Measurements from ENCODE around the gene WDFY2. TPM values are rescaled to one million over a fixed set of nuclear protein-coding genes. Genes with fewer than 3 reads are reported as not detected.
"Not testable (repeated sequence)": the region's sequence is repeated elsewhere in the genome, so short reads cannot be mapped to it uniquely, and the experiment has no call there.

The WDFY2 gene
- total RNA-seq, 4 donors from 2014 or later: 5.2 to 11.5 (median 8.5) TPM

GRCh38 chr13:51644654-51645053 lies 60.4 kb downstream of the WDFY2 start:
- ATAC-seq: peak; percentile 47
- Histone ChIP-seq H3K4me1 (peaks cover 7 to 36% (median 15%) of the 10 kb centered on the region in 3 donors), H3K36me3 (no peaks in the 10 kb centered on the region), H3K9me3 (no peaks in the 10 kb centered on the region), H3K4me3 (no peak overlapping the region), H3K27ac (no peak overlapping the region), H3K27me3 (no peaks in the 10 kb centered on the region)
- no peak for TF ChIP-seq EP300 (IDR thresholded peaks at IDR 0.05)
- TF ChIP-seq CTCF (IDR thresholded peaks at IDR 0.05): no peak
- no peak for TF ChIP-seq POLR2A (IDR thresholded peaks at IDR 0.05)
- TF ChIP-seq POLR2AphosphoS5 (IDR thresholded peaks at IDR 0.05): no peak
- WGBS, 2 donors (ENCODE audit: low coverage in 1 of 2): 50% methylated on average over 1 of the region's 1 CpG; no CpG with 5 or more reads in 1 of the 2 donors

- Histone ChIP-seq H3K9me3 (no peaks in the 10 kb centered on the region), H3K4me3 (no peak overlapping the region), H3K27me3 (no peaks in the 10 kb centered on the region), H3K27ac (peak overlapping the region in 1 of 4 donors; percentile 35), H3K4me1 (peaks cover 7 to 36% (median 15%) of the 10 kb centered on the region in 3 donors), H3K36me3 (no peaks in the 10 kb centered on the region)
- peak; percentile 78 for ATAC-seq
- WGBS, 2 donors (ENCODE audit: low coverage in 1 of 2): 8 to 47% methylated on average over 4 of the region's 4 CpGs
- peak; percentile 37 for TF ChIP-seq POLR2AphosphoS5 (IDR thresholded peaks at IDR 0.05)
- TF ChIP-seq CTCF (IDR thresholded peaks at IDR 0.05): no peak
These were observed 60.9 kb downstream of the WDFY2 start for GRCh38 chr13:51645154-51645650.

- Histone ChIP-seq H3K27me3 (no peaks in the 10 kb centered on the region), H3K36me3 (no peaks in the 10 kb centered on the region), H3K9me3 (no peaks in the 10 kb centered on the region), H3K27ac (peak overlapping the region in 1 of 4 donors; percentile 35), H3K4me1 (peaks cover 7 to 36% (median 15%) of the 10 kb centered on the region in 3 donors), H3K4me3 (no peak overlapping the region)
- ATAC-seq: no peak
- TF ChIP-seq POLR2AphosphoS5 (IDR thresholded peaks at IDR 0.05) (no peak), POLR2A (IDR thresholded peaks at IDR 0.05) (no peak), CTCF (IDR thresholded peaks at IDR 0.05) (no peak), EP300 (IDR thresholded peaks at IDR 0.05) (no peak)
- WGBS, 2 donors (ENCODE audit: low coverage in 1 of 2): 67 to 92% methylated on average over 7 to 10 of the region's 10 CpGs
These were observed 61.8 kb downstream of the WDFY2 start for GRCh38 chr13:51645761-51646670.

GRCh38 chr13:51647067-51647466 lies 62.8 kb downstream of the WDFY2 start:
- TF ChIP-seq EP300 (IDR thresholded peaks at IDR 0.05) (no peak), POLR2A (IDR thresholded peaks at IDR 0.05) (no peak), CTCF (IDR thresholded peaks at IDR 0.05) (no peak), POLR2AphosphoS5 (IDR thresholded peaks at IDR 0.05) (no peak)
- Histone ChIP-seq H3K9me3 (no peaks in the 10 kb centered on the region), H3K27ac (no peak overlapping the region), H3K27me3 (no peaks in the 10 kb centered on the region), H3K36me3 (no peaks in the 10 kb centered on the region), H3K4me1 (peaks cover 7 to 36% (median 15%) of the 10 kb centered on the region in 3 donors), H3K4me3 (no peak overlapping the region)
- ATAC-seq: no peak
- WGBS, 2 donors (ENCODE audit: low coverage in 1 of 2): 95 to 97% methylated on average over 4 of the region's 4 CpGs

- not testable (repeated sequence) for H3K4me1 ChIP-seq, H3K27ac ChIP-seq, ATAC-seq, H3K4me3 ChIP-seq, H3K27me3 ChIP-seq, H3K36me3 ChIP-seq, H3K9me3 ChIP-seq
- WGBS, 2 donors (ENCODE audit: low coverage in 1 of 2): 90 to 100% methylated on average over 2 to 3 of the region's 3 CpGs
These were observed 67.9 kb downstream of the WDFY2 start for GRCh38 chr13:51652193-51652592.
